GM08714 (cell line): ENCODE results near the gene CILP.
"Not testable (repeated sequence)": the region's sequence is repeated elsewhere in the genome, so short reads cannot be mapped to it uniquely, and the experiment has no call there.

Source experiments
- H3K4me3 ChIP-seq: fragments of 200-500 bp; sonication (Bioruptor generic); 2 replicates; pipeline ENCODE4 v1.5.1; 2014; ENCODE audit warnings: mild to moderate bottlenecking, low read length, inconsistent platforms
- ZNF274 ChIP-seq: IDR thresholded peaks from 2 replicates; pipeline ENCODE4 v1.6.1; 2012; ENCODE audit warnings: mild to moderate bottlenecking, low read depth, low read length

CILP gene

GRCh38 chr15:65245096-65245856 lies 34.0 kb upstream of the CILP start:
- TF ChIP-seq ZNF274, result no peak

GRCh38 chr15:65244638-65245037 lies 33.4 kb upstream of the CILP start:
- no peak overlapping the region for H3K4me3 ChIP-seq
- no peak for TF ChIP-seq ZNF274

More at GRCh38 chr15:65245096-65245856, 34.0 kb upstream of the CILP start:
- H3K4me3 ChIP-seq, result no peak overlapping the region

GRCh38 chr15:65236443-65236842 lies 25.2 kb upstream of the CILP start:
- not testable (repeated sequence) for H3K4me3 ChIP-seq

- no peak overlapping the region for H3K4me3 ChIP-seq
- no peak for TF ChIP-seq ZNF274
Measured at GRCh38 chr15:65233696-65234095, 22.4 kb upstream of the CILP start.

- no peak overlapping the region for H3K4me3 ChIP-seq
- TF ChIP-seq ZNF274, result no peak
Measured at GRCh38 chr15:65232520-65232919, 21.2 kb upstream of the CILP start.

GRCh38 chr15:65231306-65231705 lies 20.0 kb upstream of the CILP start:
- no peak overlapping the region for H3K4me3 ChIP-seq
- TF ChIP-seq ZNF274, result no peak

GRCh38 chr15:65226901-65227300 lies 15.6 kb upstream of the CILP start:
- H3K4me3 ChIP-seq, result not testable (repeated sequence)

- no peak for TF ChIP-seq ZNF274
- no peak overlapping the region for H3K4me3 ChIP-seq
Measured at GRCh38 chr15:65226221-65226620, 14.9 kb upstream of the CILP start.

GRCh38 chr15:65223996-65224395 lies 12.7 kb upstream of the CILP start:
- H3K4me3 ChIP-seq, result no peak overlapping the region
- no peak for TF ChIP-seq ZNF274

GRCh38 chr15:65222891-65223290 lies 11.6 kb upstream of the CILP start:
- no peak overlapping the region for H3K4me3 ChIP-seq
- no peak for TF ChIP-seq ZNF274

GRCh38 chr15:65221697-65222096 lies 10.4 kb upstream of the CILP start:
- H3K4me3 ChIP-seq, result no peak overlapping the region
- TF ChIP-seq ZNF274, result no peak

- no peak for TF ChIP-seq ZNF274
Measured at GRCh38 chr15:65219137-65219536, 7.9 kb upstream of the CILP start.

GRCh38 chr15:65217526-65218482 lies 6.5 kb upstream of the CILP start:
- no peak overlapping the region for H3K4me3 ChIP-seq
- TF ChIP-seq ZNF274, result no peak

More at GRCh38 chr15:65219137-65219536, 7.9 kb upstream of the CILP start:
- no peak overlapping the region for H3K4me3 ChIP-seq

GRCh38 chr15:65215496-65215895 lies 4.2 kb upstream of the CILP start:
- H3K4me3 ChIP-seq, result no peak overlapping the region
- TF ChIP-seq ZNF274, result no peak

GRCh38 chr15:65214010-65214409 lies 2.7 kb upstream of the CILP start:
- no peak for TF ChIP-seq ZNF274
- H3K4me3 ChIP-seq, result no peak overlapping the region
